Activated naive CD8-positive, alpha-beta T cell (primary cell): Measurements from ENCODE around the gene PTK6.

Experiments
- H3K27ac Mint-ChIP-seq: one replicate; pipeline ENCODE4 v1.8.0; 2021; ENCODE audit warnings: mixed read lengths
- H3K27me3 Mint-ChIP-seq: one replicate; pipeline ENCODE4 v1.8.0; 2021; ENCODE audit warnings: mixed read lengths
- H3K36me3 Mint-ChIP-seq: one replicate; pipeline ENCODE4 v1.8.0; 2021; ENCODE audit warnings: mixed read lengths
- H3K4me1 Mint-ChIP-seq: one replicate; pipeline ENCODE4 v1.8.0; 2021; ENCODE audit warnings: low read depth, mixed read lengths
- H3K4me3 Mint-ChIP-seq: one replicate; pipeline ENCODE4 v1.8.0; 2021; ENCODE audit warnings: mild to moderate bottlenecking, mixed read lengths
- H3K9me3 Mint-ChIP-seq: one replicate; pipeline ENCODE4 v1.8.0; 2021; ENCODE audit warnings: low read depth, mixed read lengths

Gene PTK6

DNA sequence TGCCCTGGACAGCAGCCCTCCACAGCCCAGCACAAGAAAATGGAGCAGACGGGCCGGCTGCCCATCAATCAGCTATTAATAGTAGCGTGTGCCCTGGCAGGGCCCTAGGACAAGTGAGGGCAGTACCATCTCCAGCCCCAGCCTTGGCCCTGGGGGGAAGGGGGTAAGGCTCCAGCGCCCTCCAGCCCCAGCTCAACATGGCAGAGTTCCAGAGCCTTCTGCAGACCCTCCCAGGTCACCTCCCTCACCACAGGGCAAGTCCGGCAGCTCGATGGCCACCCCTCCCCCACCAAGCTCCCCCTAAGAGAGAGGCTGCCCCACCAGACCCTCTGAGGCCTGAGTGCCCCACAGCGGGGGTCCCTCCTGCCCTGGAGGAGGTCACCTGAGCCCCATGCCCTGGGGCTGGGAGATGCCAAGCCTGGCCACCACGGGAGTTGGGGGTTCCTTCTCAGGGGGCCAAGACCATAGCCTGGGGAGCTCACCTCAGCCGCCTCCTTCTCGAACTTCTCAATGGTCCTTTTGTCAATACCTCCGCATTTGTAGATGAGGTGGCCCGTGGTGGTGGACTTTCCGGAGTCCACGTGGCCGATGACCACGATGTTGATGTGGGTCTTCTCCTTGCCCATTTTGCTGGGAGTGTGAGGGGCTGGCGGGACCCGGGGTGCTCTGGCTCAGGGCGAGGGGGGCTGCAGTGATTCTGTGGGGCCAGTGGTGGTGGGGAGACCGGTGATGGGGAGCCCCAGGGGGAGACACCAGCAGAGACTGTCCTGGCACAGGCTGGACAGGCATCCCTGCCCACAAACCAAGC, 39.8 kb downstream of the PTK6 start:
- peaks cover 2% of the 10 kb centered on the region for H3K4me1 Mint-ChIP-seq
- peaks cover 3% of the 10 kb centered on the region for H3K27me3 Mint-ChIP-seq
- no peak overlapping the region for H3K27ac Mint-ChIP-seq
- H3K36me3 Mint-ChIP-seq: no peaks in the 10 kb centered on the region
- no peaks in the 10 kb centered on the region for H3K9me3 Mint-ChIP-seq
- peak overlapping the region; percentile 44 for H3K4me3 Mint-ChIP-seq

DNA sequence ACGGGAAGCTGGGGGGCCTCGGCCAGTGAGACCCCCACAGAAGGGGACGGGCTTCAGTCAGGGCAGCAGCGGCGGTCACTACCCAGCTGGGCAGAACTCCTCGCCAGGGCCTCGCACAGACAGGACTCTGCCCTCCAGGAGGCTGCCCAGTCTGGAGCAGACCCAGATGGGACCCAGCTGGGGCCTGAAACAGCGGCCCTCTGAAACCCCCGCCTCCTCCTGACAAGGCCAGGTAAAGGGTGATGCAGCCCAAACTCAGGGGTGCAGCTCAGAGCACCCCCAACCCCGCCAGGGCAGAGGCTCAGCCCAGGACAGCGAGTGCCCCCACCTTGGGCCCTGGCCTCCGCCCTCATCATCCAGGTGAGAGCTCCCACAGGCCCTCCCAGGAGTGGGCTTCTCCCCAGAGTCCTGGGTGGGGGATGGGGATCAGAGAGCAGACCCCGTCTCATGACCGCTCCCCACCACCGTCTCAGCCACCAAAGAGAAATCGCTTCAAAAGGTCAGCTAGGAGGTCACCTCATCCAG, 40.5 kb downstream of the PTK6 start:
- H3K27ac Mint-ChIP-seq: no peak overlapping the region

DNA sequence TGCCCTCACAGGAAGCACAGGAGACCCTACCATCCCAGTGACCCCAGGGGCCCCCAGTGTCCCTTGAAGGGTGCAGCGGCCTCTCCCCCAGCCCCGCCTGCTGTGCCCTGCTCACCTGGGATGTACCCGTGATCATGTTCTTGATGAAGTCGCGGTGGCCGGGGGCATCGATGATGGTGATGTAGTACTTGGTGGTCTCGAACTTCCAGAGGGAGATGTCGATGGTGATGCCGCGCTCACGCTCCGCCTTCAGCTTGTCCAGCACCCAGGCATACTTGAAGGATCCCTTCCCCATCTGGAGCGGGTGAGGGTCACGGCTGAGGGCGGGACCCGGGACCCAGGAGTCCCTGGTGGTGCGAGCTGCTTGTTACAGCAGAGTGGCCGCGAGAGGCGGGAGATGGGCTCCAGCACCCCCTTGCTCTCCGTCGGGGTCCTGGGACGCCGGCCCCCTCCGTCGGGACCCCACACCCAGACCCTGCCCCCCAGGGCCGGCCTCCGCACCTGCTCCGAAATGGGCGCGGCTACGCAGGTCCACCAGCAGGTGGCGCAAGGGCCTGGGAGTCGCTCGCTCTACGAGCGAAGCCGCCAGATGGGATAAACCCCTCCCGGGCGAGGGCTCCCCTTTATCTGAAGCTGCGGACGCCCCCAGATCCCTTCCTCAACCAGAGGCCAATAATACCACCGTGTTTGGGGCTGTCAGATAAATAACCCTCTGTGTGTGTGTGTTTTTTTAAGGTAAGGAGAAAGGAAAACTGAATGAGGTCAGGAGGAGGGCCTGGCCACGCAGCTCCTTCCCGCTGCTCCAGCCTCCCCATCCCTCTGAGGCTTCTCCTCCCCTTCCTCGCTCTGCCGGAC, 41.2 kb downstream of the PTK6 start:
- peaks cover 2% of the 10 kb centered on the region for H3K4me1 Mint-ChIP-seq
- H3K9me3 Mint-ChIP-seq: no peaks in the 10 kb centered on the region
- H3K4me3 Mint-ChIP-seq: peak overlapping the region; percentile 69
- H3K36me3 Mint-ChIP-seq: no peaks in the 10 kb centered on the region
- peaks cover 3% of the 10 kb centered on the region for H3K27me3 Mint-ChIP-seq
- H3K27ac Mint-ChIP-seq: no peak overlapping the region

More for the DNA sequence above, 40.5 kb downstream of the PTK6 start:
- Mint-ChIP-seq H3K4me3 (no peak overlapping the region), H3K4me1 (peaks cover 2% of the 10 kb centered on the region), H3K36me3 (no peaks in the 10 kb centered on the region), H3K9me3 (no peaks in the 10 kb centered on the region), H3K27me3 (peaks cover 3% of the 10 kb centered on the region)

DNA sequence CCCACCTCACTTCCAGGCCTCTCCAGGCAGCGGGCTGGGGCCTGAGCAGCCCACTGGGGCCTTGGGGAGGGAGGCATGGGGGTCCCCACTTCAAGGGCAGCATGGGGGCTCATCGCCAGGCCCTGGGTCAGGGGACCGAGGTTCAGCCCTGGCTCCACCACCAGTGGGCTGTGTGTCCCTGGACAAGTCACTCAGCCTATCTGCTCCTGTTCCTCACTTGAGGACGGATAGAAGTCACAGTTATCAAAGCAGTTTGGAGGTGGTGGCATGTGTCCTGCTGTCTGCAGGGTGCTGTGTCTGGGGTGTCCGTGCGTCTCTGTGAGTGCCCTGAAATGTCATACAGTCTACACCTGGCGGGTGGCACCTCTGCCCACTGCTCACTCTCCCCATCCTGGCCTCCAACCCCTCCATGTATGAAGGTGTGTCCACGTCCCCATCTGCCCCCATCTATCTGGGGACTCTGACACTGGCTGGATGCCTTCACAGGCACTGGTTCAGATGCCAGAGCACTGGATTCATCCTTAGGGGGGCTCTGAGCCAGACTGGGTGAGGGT, 41.9 kb downstream of the PTK6 start:
- Mint-ChIP-seq H3K27ac (no peak overlapping the region), H3K27me3 (peaks cover 3% of the 10 kb centered on the region), H3K4me3 (no peak overlapping the region), H3K36me3 (no peaks in the 10 kb centered on the region), H3K9me3 (no peaks in the 10 kb centered on the region), H3K4me1 (peaks cover 2% of the 10 kb centered on the region)

DNA sequence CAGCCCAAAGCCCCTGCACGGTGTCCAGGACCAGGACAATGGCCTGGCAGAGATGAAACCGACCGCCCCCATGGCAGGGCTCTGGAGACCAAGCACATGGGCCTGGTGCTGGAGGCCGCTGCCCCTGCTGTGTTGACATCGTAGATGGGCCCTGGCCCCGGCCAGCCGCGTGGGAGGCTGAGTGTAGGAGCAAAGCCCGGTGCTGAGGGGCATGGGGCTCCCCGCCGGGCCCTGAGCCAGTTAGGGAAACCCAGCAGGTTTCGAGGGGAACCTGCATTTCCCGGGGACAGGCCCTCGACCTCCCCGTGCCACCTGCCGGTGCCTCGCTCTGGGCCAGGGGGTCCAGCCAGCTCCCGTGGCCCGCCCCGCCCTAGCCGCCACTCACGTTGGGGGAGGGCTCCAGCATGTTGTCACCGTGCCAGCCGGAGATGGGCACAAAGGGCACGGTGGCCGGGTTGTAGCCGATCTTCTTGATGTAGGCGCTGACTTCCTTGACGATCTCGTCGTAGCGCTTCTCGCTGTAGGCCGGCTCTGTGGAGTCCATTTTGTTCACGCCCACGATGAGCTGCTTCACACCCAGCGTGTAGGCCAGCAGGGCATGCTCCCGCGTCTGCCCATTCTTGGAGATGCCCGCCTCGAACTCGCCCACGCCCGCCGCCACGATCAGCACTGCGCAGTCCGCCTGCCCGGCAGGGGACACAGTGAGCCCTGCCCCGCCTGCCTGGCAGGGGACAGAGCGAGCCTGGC, 42.6 kb downstream of the PTK6 start:
- H3K9me3 Mint-ChIP-seq: no peaks in the 10 kb centered on the region
- H3K27ac Mint-ChIP-seq: no peak overlapping the region
- H3K4me3 Mint-ChIP-seq: no peak overlapping the region
- peaks cover 3% of the 10 kb centered on the region for H3K27me3 Mint-ChIP-seq
- H3K36me3 Mint-ChIP-seq: no peaks in the 10 kb centered on the region
- peaks cover 2% of the 10 kb centered on the region for H3K4me1 Mint-ChIP-seq

DNA sequence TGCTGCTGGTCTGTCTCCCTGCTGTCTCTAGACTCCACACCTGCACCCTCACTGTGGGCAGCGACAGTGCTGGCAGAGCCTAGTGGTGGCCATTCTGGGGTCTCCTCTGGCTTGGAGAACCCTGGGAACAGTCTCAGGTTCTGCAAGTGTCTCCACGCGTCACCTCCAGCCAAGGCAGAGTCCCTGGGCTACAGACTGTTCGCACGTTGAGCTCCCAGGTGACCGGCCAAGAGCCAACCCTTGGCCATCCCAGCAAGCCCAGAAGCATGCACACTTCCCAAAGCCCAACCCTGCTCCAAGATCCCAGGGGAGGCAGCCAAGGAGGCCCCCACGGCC, 43.1 kb downstream of the PTK6 start:
- no peak overlapping the region for H3K4me3 Mint-ChIP-seq
- no peak overlapping the region for H3K27ac Mint-ChIP-seq
- H3K9me3 Mint-ChIP-seq: no peaks in the 10 kb centered on the region
- peaks cover 3% of the 10 kb centered on the region for H3K27me3 Mint-ChIP-seq
- H3K4me1 Mint-ChIP-seq: peaks cover 2% of the 10 kb centered on the region
- H3K36me3 Mint-ChIP-seq: no peaks in the 10 kb centered on the region

DNA sequence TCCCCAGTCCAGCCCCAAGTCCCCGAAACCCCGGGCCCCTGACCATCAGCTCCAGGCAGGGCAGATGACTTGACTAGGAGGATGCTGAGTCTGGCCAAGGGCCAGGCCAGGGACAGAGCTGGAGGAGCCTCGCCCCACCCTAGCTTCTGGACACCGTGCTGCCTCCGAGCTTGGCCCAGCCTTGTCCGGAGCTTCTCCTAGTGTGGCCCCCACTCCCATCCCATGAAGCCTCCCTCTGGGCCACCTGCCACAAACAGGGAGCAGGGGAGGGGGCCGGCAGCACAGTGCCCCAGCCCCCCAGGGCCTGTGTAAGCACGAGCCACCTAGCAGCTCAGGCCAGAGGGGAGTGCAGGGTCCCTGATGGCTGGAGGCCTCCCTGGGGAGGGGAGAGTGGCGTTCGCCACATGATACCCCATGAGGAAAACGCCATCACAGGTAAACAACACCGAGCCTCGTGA, 43.6 kb downstream of the PTK6 start:
- H3K4me3 Mint-ChIP-seq: no peak overlapping the region
- peaks cover 3% of the 10 kb centered on the region for H3K27me3 Mint-ChIP-seq
- peaks cover 2% of the 10 kb centered on the region for H3K4me1 Mint-ChIP-seq
- H3K9me3 Mint-ChIP-seq: no peaks in the 10 kb centered on the region
- no peak overlapping the region for H3K27ac Mint-ChIP-seq
- H3K36me3 Mint-ChIP-seq: no peaks in the 10 kb centered on the region

DNA sequence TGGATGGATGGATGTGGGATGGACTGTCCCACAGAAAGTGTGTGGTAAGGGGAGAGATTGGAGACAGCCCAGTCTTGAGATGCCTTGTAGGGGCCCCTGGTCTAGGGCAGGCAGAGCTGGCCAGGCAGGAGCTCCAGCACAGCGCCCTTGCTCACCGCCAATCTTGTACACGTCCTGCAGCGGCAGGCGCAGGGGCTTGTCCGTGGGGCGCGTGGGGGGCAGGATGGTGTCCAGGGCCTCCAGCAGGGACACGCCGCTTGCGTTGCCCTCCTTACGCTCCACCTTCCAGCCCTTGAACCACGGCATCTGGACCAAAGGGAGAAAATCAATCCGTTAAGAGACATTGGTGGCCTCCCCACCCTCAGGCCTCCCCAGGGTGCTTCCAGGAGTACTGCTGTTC, 44.2 kb downstream of the PTK6 start:
- no peaks in the 10 kb centered on the region for H3K9me3 Mint-ChIP-seq
- peaks cover 3% of the 10 kb centered on the region for H3K27me3 Mint-ChIP-seq
- H3K36me3 Mint-ChIP-seq: no peaks in the 10 kb centered on the region
- no peak overlapping the region for H3K4me3 Mint-ChIP-seq
- no peak overlapping the region for H3K27ac Mint-ChIP-seq
- H3K4me1 Mint-ChIP-seq: peaks cover 2% of the 10 kb centered on the region

DNA sequence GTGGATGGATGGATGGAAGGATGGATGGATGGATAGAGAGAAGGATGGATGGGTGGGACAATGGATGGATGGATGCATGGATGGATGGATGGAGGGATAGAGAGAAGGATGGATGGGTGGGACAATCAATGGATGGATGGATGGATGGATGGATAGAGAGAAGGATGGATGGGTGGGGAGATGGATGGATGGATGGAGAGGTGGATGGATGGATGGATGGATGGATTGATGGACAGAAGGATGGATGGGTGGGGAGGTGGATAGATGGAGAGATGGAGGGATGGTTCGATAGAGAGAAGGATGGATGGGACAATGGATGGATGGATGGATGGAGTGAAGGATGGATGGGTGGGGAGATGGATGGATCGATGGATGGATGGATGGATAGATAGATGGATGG, 44.7 kb downstream of the PTK6 start:
- Mint-ChIP-seq H3K27me3 (peaks cover 2% of the 10 kb centered on the region), H3K9me3 (no peaks in the 10 kb centered on the region), H3K36me3 (no peaks in the 10 kb centered on the region), H3K27ac (no peak overlapping the region), H3K4me1 (peaks cover 2% of the 10 kb centered on the region), H3K4me3 (no peak overlapping the region)

DNA sequence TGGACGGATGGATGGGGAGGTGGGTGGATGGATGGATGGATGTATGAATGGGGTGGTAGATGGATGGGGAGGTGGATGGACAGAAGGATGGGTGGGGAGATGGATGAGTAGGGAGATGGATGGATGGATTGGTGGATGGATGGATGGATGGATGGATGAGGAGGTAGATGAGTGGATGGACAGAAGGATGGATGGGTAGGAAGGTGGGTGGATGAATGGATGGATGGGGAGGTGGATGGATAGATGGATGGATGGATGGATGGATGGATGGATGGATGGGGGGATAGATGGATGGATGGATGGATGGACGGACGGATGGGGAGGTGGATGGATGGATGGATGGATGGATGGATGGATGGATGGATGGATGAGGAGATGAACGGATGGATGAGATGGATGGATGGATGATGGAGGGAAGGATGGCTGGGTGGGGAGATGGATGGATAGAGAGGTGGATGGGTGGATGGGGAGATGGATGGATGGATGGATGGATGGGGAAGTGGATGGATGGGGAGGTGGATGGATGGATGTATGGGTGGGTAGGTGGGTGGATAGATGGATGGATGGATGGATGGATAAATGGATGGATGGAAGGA, 45.4 kb downstream of the PTK6 start:
- Mint-ChIP-seq H3K27me3 (peaks cover 1% of the 10 kb centered on the region), H3K4me1 (peaks cover 2% of the 10 kb centered on the region)

DNA sequence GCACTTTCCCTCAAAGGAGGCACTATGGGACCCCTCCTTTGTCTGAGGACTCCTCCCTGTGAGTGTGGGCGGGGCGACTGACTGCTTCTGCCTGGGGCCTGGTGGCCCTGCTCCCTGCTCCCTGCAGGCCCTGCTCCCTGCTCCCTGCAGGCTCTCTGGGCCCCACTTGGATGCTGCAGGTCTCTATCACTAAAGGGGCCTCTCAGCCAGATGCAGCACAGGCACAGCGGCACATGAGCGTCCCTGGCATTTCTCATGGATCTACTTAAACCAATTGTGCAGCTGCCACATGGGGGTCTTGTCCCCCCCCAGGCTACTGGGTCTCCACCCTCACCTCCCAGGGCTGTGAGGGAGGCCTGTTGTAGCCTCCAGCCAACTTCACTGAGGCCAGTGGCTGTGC, 46.1 kb downstream of the PTK6 start:
- no peaks in the 10 kb centered on the region for H3K36me3 Mint-ChIP-seq
- H3K27me3 Mint-ChIP-seq: peaks cover 3% of the 10 kb centered on the region
- H3K4me1 Mint-ChIP-seq: no peaks in the 10 kb centered on the region
- H3K9me3 Mint-ChIP-seq: no peaks in the 10 kb centered on the region
- no peak overlapping the region for H3K27ac Mint-ChIP-seq
- H3K4me3 Mint-ChIP-seq: no peak overlapping the region

More for the DNA sequence above, 45.4 kb downstream of the PTK6 start:
- no peak overlapping the region for H3K4me3 Mint-ChIP-seq
- H3K36me3 Mint-ChIP-seq: no peaks in the 10 kb centered on the region
- no peak overlapping the region for H3K27ac Mint-ChIP-seq
- no peaks in the 10 kb centered on the region for H3K9me3 Mint-ChIP-seq

DNA sequence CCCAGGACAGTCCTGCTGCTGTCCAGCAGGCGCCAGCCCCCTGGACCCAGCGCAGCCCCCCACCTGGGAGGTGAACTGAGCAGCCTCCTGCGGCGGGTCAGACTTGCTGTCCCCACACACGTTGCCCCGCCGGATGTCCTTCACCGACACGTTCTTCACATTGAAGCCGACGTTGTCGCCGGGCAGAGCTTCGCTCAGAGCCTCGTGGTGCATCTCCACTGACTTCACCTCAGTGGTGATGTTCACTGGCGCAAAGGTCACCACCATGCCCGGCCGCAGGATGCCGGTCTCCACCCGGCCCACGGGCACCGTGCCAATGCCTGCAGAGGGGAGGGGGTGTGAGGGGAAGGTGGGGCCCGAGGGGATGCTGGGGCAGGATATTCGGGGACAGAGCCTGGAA, 46.8 kb downstream of the PTK6 start:
- Mint-ChIP-seq H3K9me3 (no peaks in the 10 kb centered on the region), H3K36me3 (no peaks in the 10 kb centered on the region), H3K27me3 (peaks cover 4% of the 10 kb centered on the region), H3K4me3 (no peak overlapping the region), H3K27ac (no peak overlapping the region), H3K4me1 (no peaks in the 10 kb centered on the region)

DNA sequence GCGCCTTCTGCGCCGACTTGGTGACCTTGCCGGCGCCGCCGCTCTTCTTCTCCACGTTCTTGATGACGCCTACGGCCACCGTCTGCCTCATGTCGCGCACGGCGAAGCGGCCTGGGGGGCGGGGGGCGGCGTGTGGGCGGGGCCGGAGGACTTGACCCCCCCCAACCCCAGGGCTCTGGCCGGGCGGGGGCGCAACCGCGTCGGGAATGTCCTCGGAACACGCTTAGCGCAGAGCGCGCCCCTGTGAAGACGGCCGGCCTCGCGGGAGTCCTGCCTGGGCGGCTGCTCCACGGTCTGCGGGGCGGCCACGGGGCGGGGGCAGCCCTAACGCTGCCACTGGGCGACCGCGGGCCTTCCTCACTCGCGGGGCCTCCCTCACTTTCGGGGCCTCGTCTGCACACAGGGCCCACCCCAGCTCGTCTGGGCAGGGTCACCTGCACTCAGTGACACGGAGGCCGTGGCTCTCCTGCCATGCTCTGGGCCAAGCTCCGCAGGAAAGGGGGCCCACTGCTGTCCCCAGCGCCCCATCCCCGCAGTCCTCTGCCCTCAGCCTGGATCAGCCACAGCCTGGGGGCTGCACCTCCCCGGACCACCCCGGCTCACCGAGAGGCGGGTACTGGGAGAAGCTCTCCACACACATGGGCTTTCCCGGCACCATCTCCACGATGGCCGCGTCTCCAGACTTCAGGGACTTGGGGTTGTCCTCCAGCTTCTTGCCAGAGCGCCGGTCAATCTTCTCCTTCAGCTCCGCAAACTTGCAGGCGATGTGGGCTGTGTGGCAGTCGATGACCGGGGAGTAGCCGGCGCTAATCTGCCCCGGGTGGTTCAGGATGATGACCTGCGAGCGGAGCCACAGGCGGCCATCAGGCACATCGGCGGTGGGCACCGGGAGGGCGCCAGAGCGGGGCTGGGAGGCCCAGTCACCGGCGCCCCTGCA, 48.6 kb downstream of the PTK6 start:
- H3K27me3 Mint-ChIP-seq: peaks cover 8% of the 10 kb centered on the region
- no peaks in the 10 kb centered on the region for H3K9me3 Mint-ChIP-seq
- H3K4me3 Mint-ChIP-seq: no peak overlapping the region
- H3K4me1 Mint-ChIP-seq: no peaks in the 10 kb centered on the region
- H3K27ac Mint-ChIP-seq: no peak overlapping the region
- H3K36me3 Mint-ChIP-seq: no peaks in the 10 kb centered on the region
